Measurements from ENCODE around the gene IL2RA.

- TF ChIP-seq, protein P1, sequence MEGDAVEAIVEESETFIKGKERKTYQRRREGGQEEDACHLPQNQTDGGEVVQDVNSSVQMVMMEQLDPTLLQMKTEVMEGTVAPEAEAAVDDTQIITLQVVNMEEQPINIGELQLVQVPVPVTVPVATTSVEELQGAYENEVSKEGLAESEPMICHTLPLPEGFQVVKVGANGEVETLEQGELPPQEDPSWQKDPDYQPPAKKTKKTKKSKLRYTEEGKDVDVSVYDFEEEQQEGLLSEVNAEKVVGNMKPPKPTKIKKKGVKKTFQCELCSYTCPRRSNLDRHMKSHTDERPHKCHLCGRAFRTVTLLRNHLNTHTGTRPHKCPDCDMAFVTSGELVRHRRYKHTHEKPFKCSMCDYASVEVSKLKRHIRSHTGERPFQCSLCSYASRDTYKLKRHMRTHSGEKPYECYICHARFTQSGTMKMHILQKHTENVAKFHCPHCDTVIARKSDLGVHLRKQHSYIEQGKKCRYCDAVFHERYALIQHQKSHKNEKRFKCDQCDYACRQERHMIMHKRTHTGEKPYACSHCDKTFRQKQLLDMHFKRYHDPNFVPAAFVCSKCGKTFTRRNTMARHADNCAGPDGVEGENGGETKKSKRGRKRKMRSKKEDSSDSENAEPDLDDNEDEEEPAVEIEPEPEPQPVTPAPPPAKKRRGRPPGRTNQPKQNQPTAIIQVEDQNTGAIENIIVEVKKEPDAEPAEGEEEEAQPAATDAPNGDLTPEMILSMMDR (IDR thresholded peaks at IDR 0.05; ENCODE audit: low read length), result no peak
- no peak for TF ChIP-seq EZH2 (IDR thresholded peaks at IDR 0.05; ENCODE audit: borderline replicate concordance, low read length)
Observed at GRCh38 chr10:5964736-5965135, 97.4 kb downstream of the IL2RA start.
